Putamen (tissue), 1 donor: Measurements from ENCODE around the gene TUBB3.

Experiments
- DNase-seq: peaks from one replicate; pipeline ENCODE4 v3.0.0-alpha.2; 2016; ENCODE audit warnings: low spot score

The TUBB3 gene

GRCh38 chr16:89938175-89938885 lies 15.2 kb downstream of the TUBB3 start:
- DNase-seq: no peak

GRCh38 chr16:89944773-89945172 lies 21.6 kb downstream of the TUBB3 start:
- DNase-seq: no peak

GRCh38 chr16:89945654-89946053 lies 22.5 kb downstream of the TUBB3 start:
- no peak for DNase-seq

- no peak for DNase-seq
Observed at GRCh38 chr16:89946515-89946914, 23.4 kb downstream of the TUBB3 start.

- DNase-seq: no peak
Observed at GRCh38 chr16:89949121-89949742, 26.1 kb downstream of the TUBB3 start.

GRCh38 chr16:89949756-89950155 lies 26.6 kb downstream of the TUBB3 start:
- no peak for DNase-seq

- no peak for DNase-seq
Observed at GRCh38 chr16:89951509-89951908, 28.4 kb downstream of the TUBB3 start.

- no peak for DNase-seq
Observed at GRCh38 chr16:89952049-89952448, 28.9 kb downstream of the TUBB3 start.

- no peak for DNase-seq
Observed at GRCh38 chr16:89952551-89952950, 29.4 kb downstream of the TUBB3 start.

- no peak for DNase-seq
Observed at GRCh38 chr16:89953671-89954406, 30.7 kb downstream of the TUBB3 start.

- DNase-seq: no peak
Observed at GRCh38 chr16:89954462-89954861, 31.3 kb downstream of the TUBB3 start.

- DNase-seq: no peak
Observed at GRCh38 chr16:89955001-89955685, 32.0 kb downstream of the TUBB3 start.

GRCh38 chr16:89956505-89957215 lies 33.5 kb downstream of the TUBB3 start:
- no peak for DNase-seq

GRCh38 chr16:89957216-89957785 lies 34.2 kb downstream of the TUBB3 start:
- DNase-seq: no peak

GRCh38 chr16:89958068-89958467 lies 34.9 kb downstream of the TUBB3 start:
- no peak for DNase-seq

GRCh38 chr16:89958596-89958995 lies 35.5 kb downstream of the TUBB3 start:
- no peak for DNase-seq

GRCh38 chr16:89960966-89961365 lies 37.8 kb downstream of the TUBB3 start:
- DNase-seq: no peak

- DNase-seq: no peak
Observed at GRCh38 chr16:89961920-89962319, 38.8 kb downstream of the TUBB3 start.

GRCh38 chr16:89962754-89963498 lies 39.8 kb downstream of the TUBB3 start:
- no peak for DNase-seq

GRCh38 chr16:89964201-89964600 lies 41.1 kb downstream of the TUBB3 start:
- no peak for DNase-seq
